ENCODE results near the gene SHROOM3.

Gene SHROOM3

DNA sequence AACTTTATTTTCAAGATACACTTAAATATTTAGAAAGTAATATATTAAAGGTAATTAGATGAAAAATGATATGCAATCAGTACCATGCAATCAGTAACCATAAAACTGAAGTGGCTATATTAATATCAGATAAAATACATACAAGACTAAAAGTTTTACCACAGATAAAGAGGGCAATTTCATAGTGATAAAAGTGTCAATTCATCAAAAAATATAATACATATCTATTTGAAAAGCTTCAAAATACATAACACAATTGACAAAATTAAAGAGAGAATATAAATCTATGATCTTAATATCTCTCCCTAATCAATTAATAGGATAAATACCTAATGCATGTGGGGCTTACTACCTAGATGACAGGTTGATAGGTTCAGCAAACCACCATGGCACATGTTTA lies 357.4 kb downstream of the SHROOM3 start:
- no peak for DNase-seq

DNA sequence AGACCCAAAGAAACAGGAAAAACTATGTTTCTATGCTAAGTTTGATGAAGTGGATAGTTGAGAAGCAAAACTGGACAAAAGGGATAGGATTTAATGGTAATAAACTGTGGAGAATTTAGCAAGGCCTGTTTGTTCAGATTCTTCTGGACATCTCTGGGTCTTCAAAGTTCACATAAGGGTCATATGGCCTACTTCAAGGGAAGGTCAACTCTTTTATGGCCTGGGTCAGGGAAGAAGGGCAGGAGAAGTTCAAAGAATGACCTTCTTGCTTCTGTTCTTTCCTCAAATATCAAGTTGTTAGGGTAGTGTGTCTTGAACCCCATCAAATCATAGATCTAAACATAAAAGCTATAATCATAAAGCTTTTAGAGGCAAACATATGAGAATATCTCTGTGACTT lies 360.2 kb downstream of the SHROOM3 start:
- DNase-seq, result no peak

DNA sequence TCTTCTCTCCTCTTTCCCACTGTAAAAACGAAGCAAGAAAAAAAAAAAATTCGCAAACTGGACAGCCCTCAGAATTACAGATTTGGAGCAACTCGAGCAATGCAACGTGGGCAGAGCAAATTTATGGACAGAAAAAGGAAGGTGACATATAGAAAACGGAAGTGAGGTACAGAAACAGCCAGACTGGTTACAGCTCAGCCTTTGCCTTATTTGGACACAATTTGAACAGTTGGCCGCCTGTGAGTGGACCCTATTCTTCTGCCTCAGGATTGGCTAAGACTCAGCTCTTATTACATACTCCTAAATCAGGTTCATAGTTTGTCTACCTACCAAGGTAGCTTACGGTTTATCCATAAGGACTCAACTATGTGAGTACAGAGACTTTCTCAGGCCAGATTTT lies 364.1 kb downstream of the SHROOM3 start:
- no peak for DNase-seq

DNA sequence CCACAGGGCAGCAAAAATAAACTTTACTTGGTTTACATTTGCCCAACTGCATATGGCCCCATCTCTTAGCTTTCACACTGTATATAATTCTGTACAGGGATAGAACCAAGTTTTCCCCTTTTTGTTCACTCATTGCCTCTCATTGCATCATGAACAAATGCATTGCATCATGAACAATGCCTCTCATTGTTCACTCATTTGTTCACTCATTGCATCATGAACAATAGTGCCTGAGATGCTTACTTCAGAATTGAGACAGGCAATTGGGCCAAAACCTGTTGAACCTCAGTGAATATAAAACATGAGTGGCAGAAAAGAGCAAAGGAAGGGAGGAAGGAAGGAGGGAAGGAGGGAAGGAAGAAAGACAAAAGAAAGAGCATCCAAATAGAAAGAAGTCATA lies 364.7 kb downstream of the SHROOM3 start:
- DNase-seq, result no peak

DNA sequence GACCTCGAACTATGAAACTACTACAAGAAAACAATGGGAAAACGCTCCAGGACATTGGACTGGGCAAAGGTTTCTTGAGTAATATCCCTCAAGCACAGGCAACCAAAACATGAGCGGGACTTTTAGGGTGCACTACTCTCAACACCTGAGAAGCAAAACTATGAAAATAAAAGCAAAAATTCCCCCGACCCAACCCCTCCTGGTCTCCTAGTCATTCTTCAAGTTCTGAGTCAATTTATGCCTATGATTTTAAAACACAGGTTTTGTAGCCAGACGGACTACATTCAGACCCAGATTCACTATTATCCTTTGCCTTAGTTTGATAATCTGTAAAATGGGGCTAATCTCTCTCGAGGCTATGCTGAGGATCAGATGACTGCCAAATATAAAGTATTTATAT lies 365.9 kb downstream of the SHROOM3 start:
- DNase-seq, result no peak

DNA sequence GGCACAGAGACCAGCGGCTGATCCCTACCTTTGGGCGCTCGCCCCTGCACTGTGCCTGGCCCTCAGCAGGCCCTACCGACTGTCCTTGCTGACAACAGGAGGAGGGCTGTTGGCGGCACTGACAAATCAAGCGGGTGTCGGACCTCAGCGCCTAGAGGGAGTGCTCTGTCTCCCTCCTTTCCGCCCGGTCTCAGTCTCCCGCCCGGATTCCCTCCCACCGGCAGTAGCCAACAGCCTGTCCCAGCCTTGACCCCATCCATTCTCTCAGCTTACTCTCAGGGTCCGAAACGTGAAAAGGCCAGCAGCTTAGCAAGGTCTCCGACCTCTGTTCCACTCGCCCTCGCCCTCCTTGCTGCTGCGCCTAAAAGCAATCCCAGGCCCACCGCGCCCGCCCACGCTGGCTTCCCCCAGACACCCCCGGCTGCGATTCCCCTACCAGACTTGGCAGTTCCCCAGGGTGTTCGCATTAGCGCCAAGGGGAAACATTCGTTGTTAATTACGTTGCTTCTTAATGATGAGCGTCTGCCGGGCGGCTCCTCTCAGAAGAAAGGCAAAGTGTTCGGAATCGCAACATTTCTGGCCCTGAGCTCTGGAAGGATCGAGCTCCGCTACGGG lies 366.7 kb downstream of the SHROOM3 start:
- no peak for DNase-seq

DNA sequence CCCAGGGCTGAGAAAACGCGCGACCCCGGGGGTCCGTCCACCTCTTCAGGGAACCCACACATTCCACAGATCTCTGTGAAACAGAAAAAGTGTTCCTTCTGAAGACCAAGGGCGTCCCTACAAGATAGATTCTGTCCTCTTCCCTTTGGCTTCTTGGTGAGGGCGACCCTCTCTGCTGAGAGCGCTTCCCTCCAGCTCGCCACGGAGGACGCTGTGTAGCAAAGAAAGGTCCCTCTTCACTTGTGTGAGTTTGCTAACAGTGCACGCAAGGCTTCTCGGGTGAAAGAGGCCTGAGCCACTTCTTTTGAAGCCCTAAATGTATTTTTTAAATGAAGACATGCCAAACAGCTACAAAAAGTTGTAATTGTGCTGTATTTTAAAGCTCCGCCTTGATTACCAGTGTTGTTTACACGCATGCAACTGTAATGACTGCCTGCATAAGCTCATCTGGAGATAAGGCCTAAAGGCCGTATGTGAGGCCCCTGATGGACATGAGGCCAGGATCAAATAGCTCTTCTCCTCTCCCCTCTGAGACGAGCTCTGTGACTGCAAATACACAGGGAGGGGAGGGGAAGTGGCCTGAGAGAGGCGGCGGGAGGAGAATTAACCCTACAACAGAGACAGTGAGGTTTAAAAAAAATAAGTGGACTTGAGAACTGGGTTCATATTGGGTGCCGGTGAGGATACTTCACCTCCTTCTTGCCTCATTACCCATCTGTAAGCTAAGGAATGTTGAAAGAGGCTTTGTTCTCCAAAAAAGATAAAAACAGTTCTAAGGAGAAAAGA lies 367.4 kb downstream of the SHROOM3 start:
- no peak for DNase-seq

DNA sequence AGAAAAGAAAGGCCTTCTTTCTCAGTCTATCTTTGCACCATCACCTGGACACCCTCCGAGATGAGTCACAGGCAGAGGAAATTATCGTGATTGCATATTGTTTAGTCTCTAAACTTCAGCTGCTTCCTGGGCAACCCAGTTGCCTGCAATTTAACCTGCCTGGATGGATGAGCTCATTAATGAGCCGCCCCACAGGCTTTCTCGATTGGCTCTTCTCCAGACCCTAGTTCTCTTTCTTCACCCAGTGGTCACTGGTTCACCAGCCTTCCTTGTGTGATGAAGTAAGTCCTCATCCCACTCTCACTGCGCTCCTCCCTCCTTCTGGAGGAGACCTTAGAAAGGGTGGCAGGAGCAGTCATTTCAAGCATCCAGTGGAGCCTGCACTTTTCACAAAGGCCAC lies 368.5 kb downstream of the SHROOM3 start:
- no peak for DNase-seq

DNA sequence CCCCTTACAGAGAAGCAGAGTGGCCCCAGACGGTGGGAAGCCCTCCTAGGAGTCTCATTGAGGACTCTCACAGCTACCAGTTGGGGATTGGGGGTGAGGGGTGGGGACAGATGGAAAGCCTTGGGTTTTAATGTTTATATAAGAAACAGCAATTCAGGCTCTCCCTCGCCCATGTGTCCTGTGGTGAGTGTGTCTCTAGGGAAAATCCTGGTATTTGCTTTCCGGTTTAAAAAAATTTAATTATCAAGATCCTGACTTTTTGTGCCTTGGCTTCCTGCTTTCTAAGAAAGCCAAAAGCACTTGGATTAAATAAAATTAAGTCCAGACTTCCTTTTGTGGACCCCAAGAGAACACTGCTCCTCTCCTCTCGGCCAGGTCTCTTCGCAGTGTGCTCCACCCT lies 369.1 kb downstream of the SHROOM3 start:
- no peak for DNase-seq

DNA sequence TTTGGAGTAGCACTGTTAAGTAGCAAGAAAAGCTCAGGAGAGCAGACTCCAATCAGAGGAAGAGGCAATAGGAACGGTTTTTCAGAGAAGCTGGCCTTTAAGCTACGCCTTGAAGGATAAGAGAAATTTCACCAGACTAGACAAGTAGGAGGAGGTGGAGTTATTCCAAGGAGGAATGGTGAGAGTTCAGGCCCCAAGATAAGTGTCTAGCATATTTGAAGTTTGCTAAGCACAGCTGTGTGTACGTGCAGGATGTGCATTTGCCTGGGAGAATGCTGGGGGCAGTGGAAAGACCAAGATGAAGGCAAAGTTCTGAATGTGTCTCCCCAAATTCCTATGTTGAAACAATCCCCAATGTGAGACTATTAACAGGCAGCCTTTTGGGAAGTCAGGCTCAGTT lies 371.3 kb downstream of the SHROOM3 start:
- no peak for DNase-seq

DNA sequence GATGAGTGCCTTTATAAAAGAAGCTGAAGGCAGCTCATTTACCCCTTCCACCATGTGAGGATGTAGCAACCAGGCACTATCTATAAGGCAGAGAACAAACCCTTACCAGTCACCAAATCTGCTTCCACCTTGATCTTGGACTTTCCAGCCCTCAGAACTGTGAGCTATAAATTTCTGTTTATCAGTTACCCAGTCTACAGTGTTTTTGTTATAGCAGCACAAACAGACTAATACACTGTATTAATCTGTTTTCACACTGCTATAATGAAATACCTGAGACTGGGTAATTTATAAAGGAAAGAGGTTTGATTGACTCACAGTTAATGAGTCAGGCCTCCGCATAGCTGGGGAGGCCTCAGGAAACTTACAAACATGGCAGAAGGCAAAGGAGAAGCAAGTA lies 371.7 kb downstream of the SHROOM3 start:
- no peak for DNase-seq

DNA sequence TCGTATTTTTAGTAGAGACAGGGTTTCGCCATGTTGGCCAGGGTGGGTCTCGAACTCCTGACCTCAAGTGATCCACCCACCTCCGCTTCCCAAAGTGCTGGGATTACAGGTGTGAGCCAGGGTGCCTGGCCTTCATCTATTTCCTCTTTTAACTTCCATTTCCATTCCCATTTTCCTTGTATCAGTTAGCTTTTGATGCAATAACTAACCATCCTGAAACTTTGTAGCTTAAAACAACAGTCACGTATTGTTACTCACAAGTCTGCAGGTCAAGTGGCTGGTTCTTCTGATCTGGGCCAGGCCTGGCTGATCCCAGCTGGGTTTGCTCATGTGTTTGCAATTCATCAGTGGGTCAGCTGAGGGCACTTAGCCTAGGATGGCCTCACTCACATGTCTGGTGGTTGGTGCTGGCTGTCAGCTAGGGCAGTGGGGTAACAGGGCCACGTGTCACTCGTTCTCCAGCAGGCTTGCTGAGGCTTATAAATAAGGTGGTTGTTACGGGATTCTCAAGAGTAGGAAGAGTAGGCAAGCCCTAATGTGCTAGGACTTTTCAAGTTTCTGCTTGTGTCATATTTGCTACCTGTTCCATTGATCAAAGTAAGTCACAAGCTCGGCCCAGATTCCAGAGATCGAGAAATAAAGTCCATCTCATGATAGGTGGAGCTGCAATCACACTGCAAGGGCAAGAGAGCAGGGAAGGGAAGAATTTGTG lies 374.7 kb downstream of the SHROOM3 start:
- DNase-seq, result no peak

DNA sequence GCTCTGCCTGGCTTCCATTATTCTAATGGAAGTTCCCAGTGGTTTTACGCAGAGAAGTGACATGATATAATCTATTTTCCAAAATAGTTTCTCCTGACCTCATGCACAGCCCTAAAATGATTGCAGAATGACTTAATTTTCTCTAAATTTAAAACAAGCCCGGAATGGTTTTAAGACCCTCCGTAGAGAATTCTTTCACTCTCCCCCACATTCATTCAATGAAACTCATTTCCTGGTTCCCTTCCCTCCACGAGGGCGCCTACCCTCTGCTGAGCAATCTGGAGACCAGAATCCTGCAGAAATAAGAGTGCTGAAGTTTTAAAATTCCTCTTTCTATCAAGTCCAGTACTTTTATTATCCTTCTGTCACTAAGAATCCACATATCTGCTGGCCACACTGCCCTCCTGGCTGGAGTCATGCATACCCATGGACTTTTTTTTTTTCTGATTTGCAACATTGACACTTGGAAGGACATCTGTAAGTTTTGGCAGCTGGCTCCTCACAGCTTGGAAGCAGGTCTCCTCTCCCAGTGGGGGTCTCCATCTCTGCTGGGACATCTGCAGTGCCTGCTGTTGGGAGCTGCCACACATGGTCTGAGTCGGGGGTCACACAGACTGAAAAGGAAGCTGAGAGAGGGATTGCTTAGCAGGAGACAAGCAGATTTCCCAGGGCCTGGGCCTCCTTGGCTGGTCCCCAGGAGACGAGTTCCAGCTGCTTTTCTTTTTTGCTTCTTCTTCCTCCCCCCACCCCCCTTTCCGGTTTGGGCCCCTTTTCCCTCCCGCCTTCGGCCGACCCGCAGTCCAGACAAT lies 376.8 kb downstream of the SHROOM3 start:
- DNase-seq, result no peak

DNA sequence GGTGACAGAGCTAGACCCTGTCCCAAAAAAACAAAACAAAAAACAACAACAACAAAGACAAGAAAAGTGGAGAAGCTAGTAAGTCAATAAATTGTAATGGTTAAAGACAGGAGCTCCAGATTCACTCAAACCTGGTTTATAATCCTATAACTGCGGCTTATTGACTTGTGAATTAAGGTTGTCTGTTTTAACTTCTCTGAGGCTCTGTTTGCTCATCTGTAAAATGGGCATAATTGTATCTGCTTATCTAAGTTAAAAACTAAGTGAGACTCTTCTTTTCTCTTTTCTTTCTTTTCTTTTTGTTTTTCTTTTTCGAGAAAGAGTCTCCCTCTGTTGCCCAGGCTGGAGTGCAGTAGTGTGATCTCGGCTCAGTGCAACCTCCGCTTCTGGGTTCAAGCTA lies 378.0 kb downstream of the SHROOM3 start:
- DNase-seq, result no peak

DNA sequence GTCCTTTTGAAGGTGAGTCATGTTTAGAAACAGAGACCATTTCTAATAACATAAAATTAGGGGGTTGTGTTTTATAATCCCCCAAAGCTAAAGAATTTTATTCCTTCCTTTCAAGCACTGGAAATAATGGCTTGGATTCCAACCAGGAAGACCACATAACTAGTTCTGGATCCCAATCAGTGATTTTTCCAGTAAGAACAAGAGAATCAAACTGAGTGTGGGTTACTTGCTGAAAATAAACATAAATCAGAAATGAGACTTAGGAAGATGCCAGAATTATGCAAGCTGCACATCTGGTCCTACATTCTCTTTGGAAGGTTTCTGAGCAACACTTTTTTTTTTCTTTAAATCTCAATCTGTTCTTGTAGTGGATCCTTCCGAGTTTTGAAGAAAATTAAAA lies 386.6 kb downstream of the SHROOM3 start:
- DNase-seq, result no peak

DNA sequence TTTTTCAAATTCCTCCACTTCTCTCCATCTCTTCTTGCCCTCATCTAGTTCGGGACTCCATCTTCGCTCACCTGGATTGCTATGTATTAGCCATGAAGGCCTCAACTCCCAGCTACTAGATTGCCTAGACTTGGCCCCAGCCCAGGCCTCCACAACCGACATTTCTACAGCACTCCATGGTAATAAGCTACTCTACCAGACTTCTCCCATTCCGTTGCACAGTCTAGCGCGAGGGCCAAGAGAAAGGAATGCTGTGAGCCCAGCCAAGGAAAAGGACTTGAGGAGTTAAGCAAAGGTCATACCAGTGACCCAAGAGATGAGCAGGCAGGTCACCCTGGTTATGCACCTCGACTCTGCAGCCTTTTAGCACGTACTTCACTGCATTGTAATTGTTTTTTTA lies 387.3 kb downstream of the SHROOM3 start:
- no peak for DNase-seq

DNA sequence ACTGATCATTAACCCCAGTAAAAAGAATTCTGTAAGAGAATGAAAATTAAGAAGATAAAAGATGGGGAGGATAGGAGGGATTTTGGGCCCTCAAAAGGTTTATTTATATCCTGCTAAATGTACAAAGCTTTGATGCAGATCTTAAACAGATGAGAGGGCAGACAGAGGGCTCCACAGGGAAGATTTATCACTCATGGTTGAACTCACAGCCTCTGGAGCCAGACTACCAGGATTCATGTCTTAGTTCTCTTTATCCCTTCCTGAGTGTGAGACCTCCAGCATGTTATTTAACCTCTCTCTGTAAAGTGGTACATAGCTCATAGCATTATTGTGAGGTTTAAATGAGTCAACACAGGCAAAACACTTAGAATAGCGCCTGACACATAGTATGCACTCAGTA lies 388.5 kb downstream of the SHROOM3 start:
- DNase-seq, result no peak

DNA sequence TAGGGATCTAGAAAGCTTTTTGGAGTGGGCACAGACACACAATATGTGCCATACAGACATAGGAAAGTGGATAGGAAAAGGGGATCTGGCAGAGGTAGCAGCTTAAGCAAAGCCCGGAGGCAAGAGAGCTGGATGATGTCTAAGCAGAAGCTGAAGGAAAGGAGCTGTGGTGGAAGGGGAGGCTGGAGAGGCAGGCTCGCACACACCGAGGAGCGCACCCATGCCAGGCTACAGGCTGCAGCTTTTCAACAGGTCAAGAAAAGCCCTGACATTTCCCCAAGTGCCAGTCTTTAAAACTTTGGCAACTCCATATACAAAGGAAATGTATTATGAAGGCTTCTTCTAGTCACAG lies 395.6 kb downstream of the SHROOM3 start:
- no peak for DNase-seq

DNA sequence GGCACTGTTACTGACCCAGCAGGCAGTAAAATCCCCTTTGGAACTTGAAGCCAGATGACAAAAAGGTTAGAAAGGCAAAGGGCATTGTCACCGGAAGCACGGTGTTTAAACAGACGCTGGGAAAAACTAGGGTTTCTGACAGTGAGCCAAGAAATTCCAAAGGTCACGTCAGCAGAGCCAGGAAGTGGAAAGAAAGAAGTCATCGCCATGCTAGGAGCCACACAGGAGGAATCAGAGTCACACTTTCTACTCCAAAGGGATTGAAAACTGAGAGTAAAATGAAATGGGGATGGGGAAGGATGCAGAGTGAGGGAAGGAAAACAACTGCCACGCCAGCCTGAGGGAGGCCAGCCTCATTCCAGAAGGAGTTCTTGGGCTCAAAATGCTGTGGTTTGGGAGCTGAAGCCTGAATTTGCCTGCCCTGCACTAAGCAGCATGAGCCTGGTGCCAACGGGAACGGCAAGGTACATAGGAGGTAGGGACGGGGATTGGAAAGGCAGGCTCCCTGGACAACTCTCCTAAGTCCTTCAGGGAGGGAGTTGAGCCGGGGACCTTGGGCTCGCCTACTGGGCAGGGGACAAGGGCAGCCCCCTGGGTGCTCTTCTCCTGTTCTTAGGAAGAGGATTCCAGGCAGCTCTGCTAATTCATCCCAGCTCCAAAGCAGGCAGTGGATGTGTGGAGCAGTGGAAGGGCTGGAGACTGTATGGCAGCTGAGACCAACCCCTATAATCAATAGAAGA lies 396.1 kb downstream of the SHROOM3 start:
- DNase-seq, result no peak

DNA sequence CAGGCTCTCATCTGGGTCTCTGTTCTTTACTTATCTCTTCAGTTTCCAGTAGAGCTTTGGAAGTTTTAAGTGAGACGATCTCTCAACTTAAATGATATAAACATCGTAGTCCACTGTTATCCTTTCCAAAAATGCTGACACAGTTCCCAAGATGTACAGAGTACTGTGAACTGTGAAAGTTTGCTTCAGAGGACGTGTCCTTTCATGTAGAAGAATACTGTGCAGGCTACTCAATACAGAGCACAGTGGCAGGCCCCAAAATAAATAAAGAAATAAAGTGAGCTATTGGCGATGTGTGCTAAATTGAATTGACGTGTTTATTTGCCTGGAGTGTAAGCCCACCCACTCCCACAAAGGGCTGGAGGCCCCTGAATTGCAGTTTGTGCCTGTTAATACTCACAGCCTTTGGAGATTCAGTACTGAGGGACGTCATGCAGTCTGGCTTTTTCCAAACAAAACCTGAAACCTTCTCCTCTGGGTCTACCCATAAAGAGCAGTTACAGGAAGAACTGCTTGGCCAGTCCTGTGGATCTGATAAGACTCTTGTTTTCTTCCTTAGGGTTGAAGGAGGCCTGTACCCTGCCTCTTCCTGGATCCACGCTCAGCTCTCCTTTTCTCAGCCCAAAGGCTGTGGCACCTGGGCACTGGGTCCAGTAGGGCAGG lies 396.8 kb downstream of the SHROOM3 start:
- DNase-seq, result no peak
